Heart left ventricle (tissue), 13 donors: ENCODE data around the gene NPRL2.

Experiments used
- CTCF ChIP-seq, 12 donors: fragments of 200-600 bp; sonication (generic) in 4 of 12; IDR thresholded peaks; one replicate each; pipeline versions ENCODE4 v1.5.0 to v1.8.0; 2018 to 2022; ENCODE audit warnings: antibody characterized with exemption in 12 of 12, mild to moderate bottlenecking in 5 of 12
- POLR2A ChIP-seq, 2 donors: fragments of 450-650 bp; IDR thresholded peaks; one replicate each; pipeline ENCODE4 v1.6.1; 2017; ENCODE audit warnings: antibody characterized with exemption in 2 of 2, mild to moderate bottlenecking in 2 of 2, moderate library complexity in 2 of 2
- donor health status: ischemic (EF 13 %, LVEDD 7.1; RV severe dilation, severe dysfunction).
- donor health status: DM: no; HTN: yes; CAD: no.
- donor health status: DM: no; HTN: no; CAD: no.
- donor health status: ischemic (EF 25% LVEDD 6.9; RV normal size, moderate dysfunction).
- donor health status: ischemic (EF 25% LVEDD 5.7; RV mildly dilated, moderate dysfunction).
- donor health status: ischemic (EF 35%, LVEDD 5.7; RV mildly dilated, moderate dysfunction).
- donor health status: nonischemic (EF 11% LVEDD 7.7; RV severe dilation, severe dysfunction).
- donor health status: DM: yes; HTN: yes; CAD: no.
- donor health status: PGD.
- donor health status: ischemic (EF 29% LVEDD 5.4; RV normal size, mild dysfunction).
- donor health status: nonischemic (EF 23%, LVEDD 6.1; RV moderate dilation, normal function).

DNA sequence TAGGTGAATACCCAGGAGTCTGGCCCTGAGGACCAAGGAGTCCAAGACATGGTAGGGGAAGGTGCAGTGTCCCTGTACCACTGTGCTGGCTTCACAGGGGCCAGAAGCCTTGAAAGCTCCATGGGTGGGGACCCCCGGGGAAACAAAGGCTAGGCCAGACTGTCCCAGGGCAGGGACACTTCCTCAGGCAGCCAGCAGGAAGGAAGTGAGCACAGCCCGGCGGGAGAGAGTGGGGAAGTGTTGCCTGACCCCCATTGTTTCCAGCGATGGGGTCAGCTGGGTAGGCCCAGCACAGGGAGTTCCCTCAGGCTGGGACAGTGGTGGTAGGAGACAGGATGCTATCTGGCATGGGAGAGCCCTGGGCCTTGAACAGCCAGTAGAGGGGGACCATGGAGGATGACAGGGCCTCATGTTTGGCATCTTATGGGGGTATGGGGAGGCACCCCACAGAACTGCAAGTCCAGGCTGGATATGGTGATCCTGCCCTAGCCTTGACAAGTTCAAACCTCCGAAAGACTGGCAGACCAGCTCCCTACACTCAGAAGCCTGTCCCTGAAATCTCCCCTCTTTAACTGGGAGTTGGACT is 26.9 kb downstream of the NPRL2 start:
- TF ChIP-seq CTCF (IDR thresholded peaks at IDR 0.05) (peak in 4 of 12 donors; percentile 6 to 17 (median 10)), POLR2A (IDR thresholded peaks at IDR 0.05) (no peak)
